Adrenal gland (tissue), 5 donors: ENCODE data around the gene KLF16.

Source experiments
- POLR2A ChIP-seq, 2 donors: fragments of 450-650 bp; IDR thresholded peaks; one replicate each; pipeline ENCODE4 v1.6.1; 2017; ENCODE audit warnings: antibody characterized with exemption in 2 of 2, mild to moderate bottlenecking in 2 of 2, moderate library complexity in 1 of 2
- TF ChIP-seq, protein P1 (sequence below), 6 experiments: fragments of 450-650 bp in 4 of 6; fragments of 200-600 bp in 2 of 6; sonication (generic) in 1 of 6; IDR thresholded peaks; 1 replicate in 5 of 6; 2 replicates in 1 of 6; pipeline versions ENCODE4 v1.5.1 to v1.8.0; 2016 to 2021; ENCODE audit warnings: antibody characterized with exemption in 6 of 6, mild to moderate bottlenecking in 2 of 6, moderate library complexity in 1 of 6
- donor health status: DM: no; HTN: no; CAD: no.

DNA sequence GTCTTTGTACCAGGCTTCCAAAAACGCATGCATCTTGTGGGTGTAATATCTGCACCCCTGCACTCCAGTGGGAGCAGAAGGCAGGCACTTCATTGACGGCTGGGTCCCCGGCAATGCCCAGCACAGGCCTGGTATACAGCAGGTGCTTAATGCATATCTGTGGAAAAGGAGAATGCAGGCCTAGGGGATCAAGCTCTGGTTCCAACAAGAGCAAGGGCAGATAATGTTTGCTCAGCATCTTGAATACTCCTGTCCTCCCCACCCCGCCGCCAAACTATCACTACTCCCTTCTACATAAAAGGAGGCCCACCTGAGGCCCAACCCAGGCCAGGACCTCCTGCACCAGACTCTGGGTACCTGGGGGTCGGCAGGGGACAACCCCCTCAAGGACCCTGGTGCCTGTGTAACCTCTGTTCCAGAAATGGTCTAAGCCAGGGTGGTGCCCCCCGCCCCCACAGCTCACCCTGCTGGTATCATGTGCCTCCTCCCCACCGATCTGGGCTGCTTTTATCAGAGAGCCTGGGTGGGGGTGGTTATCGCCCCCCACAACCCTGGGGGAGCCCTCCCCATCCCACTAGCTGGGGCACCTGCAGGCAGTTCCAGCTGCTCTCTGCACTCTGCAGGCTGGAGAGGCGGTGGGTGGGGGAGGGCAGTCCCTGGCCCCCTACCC, 4.8 kb downstream of the KLF16 start:
- TF ChIP-seq, protein P1, sequence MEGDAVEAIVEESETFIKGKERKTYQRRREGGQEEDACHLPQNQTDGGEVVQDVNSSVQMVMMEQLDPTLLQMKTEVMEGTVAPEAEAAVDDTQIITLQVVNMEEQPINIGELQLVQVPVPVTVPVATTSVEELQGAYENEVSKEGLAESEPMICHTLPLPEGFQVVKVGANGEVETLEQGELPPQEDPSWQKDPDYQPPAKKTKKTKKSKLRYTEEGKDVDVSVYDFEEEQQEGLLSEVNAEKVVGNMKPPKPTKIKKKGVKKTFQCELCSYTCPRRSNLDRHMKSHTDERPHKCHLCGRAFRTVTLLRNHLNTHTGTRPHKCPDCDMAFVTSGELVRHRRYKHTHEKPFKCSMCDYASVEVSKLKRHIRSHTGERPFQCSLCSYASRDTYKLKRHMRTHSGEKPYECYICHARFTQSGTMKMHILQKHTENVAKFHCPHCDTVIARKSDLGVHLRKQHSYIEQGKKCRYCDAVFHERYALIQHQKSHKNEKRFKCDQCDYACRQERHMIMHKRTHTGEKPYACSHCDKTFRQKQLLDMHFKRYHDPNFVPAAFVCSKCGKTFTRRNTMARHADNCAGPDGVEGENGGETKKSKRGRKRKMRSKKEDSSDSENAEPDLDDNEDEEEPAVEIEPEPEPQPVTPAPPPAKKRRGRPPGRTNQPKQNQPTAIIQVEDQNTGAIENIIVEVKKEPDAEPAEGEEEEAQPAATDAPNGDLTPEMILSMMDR (IDR thresholded peaks at IDR 0.05) = no peak
- TF ChIP-seq POLR2A (IDR thresholded peaks at IDR 0.05) = no peak
